Hematopoietic multipotent progenitor cell treated with erythropoietin and hydrocortisone succinate and interleukin-3 and kit ligand, for 4 days (in vitro differentiated cells): ENCODE measurements around the gene SPATA13.
"Not testable (repeated sequence)": the region's sequence is repeated elsewhere in the genome, so short reads cannot be mapped to it uniquely, and the experiment has no call there.

Experiments
- DNase-seq: peaks from one replicate; pipeline ENCODE4 v3.0.0-alpha.2; 2015

SPATA13 gene

GRCh38 chr13:24287748-24288287 is 127.3 kb downstream of the SPATA13 start:
- no peak for DNase-seq

DNA sequence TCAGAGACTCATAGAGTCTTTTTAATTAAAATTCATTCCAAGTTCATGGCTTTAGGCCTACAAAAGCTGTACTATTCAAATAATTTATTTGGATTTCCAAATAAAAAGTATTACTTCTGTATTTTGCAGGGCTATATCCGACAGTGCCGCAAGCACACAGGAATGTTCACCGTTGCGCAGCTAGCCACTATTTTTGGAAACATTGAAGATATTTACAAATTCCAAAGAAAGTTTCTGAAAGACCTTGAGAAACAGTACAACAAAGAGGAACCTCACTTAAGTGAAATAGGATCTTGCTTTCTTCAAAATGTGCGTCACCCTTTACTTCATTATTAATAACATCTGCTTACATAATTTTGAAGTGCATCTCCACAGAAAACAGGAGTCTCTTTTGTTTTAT is 128.3 kb downstream of the SPATA13 start:
- no peak for DNase-seq

DNA sequence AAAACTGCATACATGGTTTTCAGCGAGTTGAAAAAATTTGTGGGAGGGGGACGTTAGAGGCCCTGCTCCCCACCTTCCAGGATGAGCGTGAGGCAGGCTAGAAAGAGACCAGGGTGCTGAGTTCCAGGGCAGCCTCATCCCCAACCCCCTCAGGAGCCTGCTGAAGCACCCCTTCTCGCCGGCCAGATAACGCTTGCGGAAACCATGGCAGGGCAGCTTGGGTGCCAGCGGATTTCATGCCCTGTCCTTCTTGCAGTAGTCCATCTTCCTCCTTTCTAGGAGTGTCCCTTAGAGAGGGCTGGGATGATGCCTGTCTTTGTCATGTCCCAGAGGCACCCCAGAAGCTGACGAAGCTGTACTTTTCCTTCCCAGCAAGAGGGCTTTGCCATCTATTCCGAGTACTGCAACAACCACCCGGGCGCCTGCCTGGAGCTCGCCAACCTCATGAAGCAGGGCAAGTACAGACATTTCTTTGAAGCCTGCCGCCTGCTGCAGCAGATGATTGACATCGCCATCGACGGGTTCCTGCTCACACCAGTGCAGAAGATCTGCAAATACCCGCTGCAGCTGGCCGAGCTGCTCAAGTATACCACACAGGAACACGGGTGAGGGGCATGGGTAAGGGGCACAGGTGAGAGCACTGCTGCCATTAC is 129.9 kb downstream of the SPATA13 start:
- no peak for DNase-seq

GRCh38 chr13:24292481-24292880 is 132.0 kb downstream of the SPATA13 start:
- no peak for DNase-seq

DNA sequence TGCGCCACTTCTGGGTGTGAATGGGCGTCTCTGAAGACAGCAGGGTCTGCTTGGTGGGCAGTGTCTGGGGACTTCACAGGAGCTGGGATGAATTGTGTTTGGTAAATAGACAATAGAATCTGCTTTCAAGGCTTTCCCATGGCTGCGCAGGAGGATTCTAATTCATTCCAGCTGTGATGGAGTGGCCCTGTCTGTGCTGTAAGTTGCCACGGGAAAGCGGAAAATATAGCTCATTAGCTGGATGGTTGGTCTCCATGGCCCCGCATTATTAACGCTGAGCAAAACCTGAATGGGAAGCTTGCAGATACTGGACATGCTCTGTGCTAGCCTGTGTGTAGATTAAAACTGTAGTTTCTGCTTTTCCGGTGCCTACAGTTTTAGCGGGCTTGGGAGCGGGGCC is 133.2 kb downstream of the SPATA13 start:
- DNase-seq = no peak

- DNase-seq = no peak
These were observed 139.1 kb downstream of the SPATA13 start for GRCh38 chr13:24299488-24300114.

DNA sequence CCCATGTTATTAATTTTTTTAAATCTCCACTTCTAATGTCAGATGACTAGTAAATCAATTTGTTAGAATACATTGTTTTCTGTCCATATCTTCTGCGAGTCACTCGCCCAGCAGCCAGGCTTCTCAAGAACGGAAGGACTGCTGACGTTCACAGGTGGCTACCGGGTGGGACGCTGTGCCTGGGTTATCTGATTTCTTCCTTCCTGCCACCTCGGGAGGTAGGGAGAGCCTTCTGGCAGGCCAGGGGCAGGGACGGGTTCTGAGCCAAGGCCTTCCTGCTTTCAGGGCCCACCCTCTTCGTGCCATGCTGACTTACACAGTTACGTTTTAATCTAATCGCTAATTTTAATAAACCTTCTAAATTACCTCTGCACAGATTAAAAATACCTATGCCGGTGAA is 140.9 kb downstream of the SPATA13 start:
- DNase-seq = no peak

- no peak for DNase-seq
These were observed 141.4 kb downstream of the SPATA13 start for GRCh38 chr13:24301911-24302310.

- DNase-seq = no peak
These were observed 144.1 kb downstream of the SPATA13 start for GRCh38 chr13:24304620-24305019.

- no peak for DNase-seq
These were observed 146.1 kb downstream of the SPATA13 start for GRCh38 chr13:24306632-24307031.

DNA sequence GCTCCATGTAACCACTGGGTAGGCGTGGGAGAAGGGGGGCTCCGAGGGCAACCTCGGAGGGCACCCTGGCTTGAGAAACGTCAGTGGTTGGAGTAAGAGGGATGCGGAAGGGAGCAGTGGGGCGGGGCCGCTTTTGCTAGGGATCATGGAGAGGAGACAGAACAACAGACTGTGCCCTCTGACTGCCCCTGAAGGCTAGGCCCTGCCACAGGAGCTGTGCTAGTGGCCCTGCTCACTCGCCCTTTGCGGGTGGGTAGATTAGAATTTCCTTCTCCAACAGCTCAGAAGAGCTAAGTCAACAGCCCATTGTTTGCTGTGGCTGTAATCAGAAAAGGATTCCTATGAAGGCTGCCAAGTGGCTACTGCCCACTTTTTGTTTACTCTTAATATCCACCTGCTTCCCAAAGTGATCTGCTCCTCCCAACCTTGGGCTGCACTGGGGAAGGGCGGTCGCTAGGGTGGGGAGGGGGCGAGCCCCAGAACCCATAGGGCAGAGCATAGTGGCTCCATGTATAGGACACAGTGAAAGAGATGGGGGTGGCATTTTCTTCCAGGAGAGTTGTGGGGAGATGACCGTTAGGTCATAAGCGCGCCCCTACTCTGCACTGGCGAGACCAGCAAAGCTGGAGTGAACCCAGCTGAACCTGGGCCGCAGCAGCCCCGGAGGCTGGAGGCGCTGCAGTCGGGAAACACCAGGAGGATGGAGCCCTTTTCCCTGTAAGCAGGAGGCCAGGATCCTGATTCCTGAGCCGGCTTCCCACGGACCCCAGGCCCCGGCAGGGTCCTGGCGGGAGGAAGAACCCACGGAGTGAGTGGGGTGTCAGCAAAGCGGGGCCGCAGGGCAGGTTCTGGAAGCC is 146.9 kb downstream of the SPATA13 start:
- no peak for DNase-seq

DNA sequence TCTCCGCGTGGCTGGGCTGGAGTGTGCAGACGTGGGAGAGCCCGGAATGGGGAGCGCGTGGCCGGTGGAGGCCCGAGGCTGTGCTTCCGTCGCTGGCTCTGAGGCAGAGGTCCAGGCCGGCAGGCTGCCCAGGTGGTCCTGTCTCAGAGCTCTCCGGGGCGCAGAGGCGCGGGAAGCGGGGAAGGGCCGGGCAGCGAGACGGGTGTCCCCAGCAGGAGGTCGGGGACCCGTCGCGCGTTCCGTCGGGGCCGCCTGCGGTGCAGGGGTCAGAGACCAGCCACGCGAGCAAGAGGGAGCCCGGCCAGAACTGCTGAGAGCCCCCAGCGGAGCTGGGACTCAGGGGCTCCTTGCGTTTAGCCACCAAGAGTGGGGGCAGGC is 147.5 kb downstream of the SPATA13 start:
- DNase-seq = no peak

DNA sequence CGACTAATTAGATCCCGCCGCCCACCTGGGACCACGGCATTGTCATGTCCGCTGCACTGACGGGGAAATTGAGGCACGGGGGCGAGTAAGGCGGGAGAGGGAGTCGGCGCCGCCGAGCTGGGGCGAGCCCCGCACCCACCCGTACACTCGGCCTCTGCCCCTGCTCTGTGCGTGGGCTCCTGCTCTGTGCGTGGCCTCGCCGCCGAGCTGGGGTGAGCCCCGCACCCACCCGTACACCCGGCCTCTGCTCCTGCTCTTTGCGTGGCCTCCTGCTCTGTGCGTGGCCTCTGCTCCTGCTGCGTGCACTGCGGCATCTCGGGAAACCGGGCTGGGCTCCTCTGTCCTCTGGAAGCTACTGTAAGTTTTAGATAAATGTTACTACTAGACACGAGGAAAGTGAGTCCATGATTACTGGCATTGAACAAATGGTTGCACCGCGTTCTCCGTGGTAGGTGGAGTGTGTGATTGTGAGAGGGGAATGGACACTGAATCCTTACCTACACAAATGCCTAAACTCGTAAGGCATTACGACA is 148.0 kb downstream of the SPATA13 start:
- DNase-seq = no peak

DNA sequence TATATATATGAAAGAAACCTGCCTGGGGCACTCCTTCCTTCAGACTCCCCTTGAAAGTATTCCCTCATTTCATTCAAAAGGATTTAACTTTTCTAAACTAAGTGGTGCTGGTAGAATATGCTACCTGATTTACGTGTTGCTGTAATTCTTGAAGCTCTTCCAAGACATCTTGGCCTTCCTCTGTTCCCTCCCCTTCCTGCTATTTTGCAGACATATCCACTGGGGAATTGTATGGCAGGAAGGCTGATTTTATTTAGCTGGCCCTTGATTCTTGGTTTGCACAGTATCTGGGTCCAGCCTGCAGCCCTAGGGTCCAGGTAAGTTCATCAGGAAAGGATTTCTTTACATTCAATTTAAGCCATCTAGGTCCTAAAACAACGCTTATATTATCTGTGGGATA is 148.8 kb downstream of the SPATA13 start, which contains the start of gene C1QTNF9:
Gene C1QTNF9 (plus strand): TSS at position 281 of the 400 bp plus-strand sequence. CDS start 6,424 bp downstream, outside the sequence.
- not testable (repeated sequence) for DNase-seq

DNA sequence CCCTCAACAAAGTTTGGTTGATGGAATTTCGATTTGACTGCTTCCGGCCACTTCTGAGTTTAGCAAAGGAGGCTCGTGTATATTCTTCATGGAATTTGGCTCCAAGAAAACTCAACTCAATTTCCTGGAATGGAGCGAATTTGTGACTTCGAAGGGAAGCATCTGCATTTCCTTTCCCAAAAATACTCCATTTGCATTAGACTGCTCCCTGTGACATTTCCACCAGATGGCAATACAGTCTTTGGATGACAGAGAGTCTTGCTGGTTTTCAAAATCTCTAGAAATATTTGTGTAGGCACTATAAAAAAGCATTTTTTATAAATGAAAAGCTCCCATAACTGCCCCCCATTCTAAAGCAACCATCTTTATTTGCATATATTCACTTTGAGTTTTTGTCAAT is 152.9 kb downstream of the SPATA13 start:
- peak; percentile 15 for DNase-seq

DNA sequence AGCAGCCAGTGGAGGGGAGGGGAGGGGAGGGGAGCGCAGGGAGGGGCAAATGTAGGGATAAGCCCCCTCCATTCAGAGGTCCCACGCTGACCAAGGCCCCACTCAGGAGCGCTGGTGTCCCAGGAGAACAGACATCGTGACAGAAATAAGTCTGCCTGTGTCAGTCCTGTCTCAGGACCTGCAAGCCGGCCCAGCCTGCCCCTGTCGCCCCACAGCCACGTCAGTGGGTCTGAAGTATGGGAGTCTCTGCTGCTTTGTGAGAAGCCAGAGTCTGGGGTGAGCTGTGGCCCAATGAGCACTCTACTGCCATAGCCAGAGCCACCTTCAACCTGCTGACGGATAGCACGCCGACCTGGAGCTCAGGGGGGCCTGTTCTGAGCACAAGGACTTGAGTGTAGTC is 157.3 kb downstream of the SPATA13 start:
- DNase-seq = not testable (repeated sequence)

GRCh38 chr13:24318878-24319277 is 158.4 kb downstream of the SPATA13 start:
- DNase-seq = not testable (repeated sequence)

DNA sequence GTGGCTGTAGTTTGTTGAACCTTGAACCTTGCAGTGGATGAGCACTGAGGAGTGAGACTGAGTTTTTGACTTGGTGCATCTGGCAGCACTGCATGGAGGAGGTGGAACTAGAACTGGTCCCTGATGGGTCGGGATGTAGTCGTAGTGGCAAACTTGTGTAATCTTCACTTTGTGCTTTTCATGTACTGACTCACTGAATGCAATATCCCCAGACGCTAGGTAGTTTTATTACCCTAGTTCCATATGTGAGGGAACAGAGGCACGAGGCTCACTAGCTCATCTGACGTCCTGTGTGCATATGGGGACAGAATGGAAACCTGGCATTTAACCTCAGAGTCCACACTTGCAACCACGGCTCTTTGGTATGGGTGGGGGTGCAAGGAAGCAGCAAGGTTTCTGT is 159.1 kb downstream of the SPATA13 start:
- DNase-seq = not testable (repeated sequence)

DNA sequence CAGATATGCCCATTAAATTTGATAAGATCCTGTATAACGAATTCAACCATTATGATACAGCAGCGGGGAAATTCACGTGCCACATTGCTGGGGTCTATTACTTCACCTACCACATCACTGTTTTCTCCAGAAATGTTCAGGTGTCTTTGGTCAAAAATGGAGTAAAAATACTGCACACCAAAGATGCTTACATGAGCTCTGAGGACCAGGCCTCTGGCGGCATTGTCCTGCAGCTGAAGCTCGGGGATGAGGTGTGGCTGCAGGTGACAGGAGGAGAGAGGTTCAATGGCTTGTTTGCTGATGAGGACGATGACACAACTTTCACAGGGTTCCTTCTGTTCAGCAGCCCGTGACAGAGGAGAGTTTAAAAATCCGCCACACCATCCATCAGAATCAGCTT is 160.9 kb downstream of the SPATA13 start:
- DNase-seq = not testable (repeated sequence)

- not testable (repeated sequence) for DNase-seq
These were observed 161.9 kb downstream of the SPATA13 start for GRCh38 chr13:24322470-24322869.

DNA sequence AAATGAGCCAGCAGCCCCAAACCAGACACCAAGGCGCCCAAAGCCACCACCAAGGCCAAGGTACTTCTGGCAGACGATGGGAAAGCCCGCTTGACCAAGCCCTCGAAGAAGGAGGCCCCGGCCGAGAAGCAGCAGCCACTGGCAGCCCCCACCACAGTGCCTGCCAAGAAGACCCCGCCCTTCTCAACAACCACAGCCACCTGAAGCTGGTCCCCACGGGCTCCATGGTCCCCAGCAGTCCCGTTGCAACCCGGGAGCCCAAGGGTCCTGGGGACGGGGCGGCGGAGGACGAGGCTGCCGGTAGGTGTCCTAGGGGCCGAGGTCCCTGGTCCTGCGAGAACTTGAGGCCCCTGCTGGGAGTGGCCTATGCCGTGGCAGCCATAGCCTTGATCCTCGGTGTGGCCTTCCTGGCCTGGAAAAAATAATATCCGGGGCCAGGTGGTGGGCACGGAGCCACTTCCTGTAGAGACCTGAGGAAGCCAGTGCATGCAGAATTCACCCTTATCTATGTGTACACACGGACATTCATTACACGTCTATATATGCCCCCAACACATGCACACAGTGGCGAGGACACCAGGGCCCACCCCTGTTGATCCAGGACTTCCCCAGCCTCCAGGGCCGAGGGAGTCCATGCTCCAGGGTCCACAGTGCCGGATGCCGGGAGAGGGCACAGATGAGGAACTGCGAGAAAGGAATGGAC is 162.7 kb downstream of the SPATA13 start:
- DNase-seq = no peak

- no peak for DNase-seq
These were observed 163.2 kb downstream of the SPATA13 start for GRCh38 chr13:24323739-24324075.

GRCh38 chr13:24327598-24327997 is 167.1 kb downstream of the SPATA13 start:
- DNase-seq = not testable (repeated sequence)
